Inferior parietal cortex (tissue), 1 donor: ENCODE measurements around the gene MASP1.
"Not testable (repeated sequence)": the region's sequence is repeated elsewhere in the genome, so short reads cannot be mapped to it uniquely, and the experiment has no call there.

Source experiments
- DNase-seq: peaks from one replicate; pipeline ENCODE4 v3.0.0-alpha.2; 2016; ENCODE audit errors: extremely low spot score

MASP1 gene

DNA sequence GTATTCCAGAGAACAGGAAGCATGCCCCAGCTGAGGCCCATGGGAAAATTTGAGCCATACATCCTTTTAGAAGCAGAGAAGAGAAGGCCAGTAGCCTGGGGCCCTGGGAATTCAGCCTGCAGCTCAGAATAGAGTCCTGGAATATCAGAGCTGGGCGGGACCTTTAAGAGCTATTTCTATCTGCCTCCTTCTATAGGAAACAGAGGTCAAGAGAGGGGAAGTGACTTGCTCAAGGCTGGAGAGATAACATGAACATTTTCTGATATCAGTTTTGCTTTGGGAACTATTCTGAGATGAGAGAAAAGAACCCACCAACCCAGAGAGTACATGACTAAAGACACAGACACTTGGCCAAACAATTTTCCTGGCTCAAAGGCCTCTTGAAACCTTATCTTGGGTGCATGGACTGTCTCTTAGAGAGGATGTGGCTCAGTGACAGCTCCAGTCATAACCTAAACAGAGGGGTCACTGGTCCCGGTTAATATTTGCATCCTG is 26.0 kb downstream of the MASP1 start:
- DNase-seq: no peak

DNA sequence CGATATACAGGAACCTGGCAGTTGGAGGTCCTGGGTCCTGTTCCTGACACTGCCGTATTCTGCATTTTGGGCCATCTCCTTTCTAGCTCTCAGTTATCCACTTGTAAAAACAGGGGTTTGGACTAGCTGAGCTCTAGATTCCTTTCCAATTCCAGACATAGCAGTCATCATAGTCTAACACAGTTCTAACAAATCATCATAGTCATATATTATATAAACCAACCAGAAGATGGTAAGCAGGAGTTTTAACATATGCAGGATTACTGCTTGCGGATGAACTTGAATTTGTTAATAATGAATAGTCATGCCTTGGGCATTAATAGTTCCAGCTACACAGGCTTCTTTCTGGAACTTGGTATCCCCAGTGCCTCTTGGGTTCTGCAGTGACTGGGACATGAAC is 26.6 kb downstream of the MASP1 start:
- no peak for DNase-seq

DNA sequence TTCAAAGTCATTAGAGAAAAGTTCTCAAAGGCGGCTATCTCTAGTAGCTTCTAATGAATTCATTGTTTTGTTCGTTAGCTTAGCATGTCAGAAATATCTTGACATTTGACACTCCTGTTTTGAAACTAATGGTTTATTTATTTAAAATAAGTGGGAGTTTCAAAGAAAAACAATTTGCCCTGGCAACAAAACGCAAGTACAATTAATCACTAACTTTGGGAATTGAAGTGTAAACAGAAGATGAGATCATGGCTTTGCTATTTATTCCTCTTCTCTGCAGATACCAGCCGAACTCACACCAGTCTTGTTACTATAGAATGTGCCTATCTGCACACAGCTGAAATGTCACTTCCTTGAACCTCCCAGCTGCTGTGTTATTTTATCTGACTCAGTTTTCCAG is 27.5 kb downstream of the MASP1 start:
- DNase-seq: no peak

DNA sequence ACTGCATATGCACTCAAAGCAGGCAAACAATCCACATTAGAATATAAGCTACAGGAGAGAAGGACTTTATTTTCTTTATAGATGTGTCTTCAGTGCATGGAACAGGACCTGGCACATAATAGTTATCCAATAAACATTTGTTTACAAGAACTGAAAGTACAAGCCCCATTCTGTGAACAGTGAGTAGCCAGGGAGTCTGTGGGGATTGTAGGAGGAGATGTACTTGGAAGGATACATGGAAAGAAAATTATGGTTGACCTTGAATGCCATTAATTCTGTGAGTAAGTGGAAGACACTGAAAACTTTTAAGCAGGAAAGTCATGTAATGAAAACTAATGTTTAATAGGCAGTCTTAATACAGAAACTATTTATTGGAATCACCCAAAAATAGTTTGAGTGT is 28.3 kb downstream of the MASP1 start:
- DNase-seq: no peak

GRCh38 chr3:187262360-187262759 is 29.2 kb downstream of the MASP1 start:
- no peak for DNase-seq

DNA sequence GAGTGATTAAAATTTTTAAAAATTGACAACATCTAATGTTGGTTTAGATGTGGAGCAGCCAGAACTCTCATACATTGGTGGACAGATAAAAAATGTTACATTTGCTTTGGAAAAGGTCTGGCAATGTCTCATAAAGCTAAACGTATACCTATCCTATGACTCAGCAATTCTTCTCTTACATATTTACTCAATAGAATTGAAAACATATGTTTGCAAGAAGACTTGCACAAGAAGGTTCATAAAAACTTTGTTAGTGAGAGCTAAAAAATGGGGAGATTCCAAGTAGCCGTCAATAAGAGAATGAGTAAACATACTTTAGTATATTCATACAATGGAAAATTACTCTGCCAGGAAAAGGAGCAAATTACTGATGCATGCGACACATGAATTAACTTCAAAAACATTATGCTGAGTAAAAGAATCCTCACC is 30.0 kb downstream of the MASP1 start:
- DNase-seq: no peak

DNA sequence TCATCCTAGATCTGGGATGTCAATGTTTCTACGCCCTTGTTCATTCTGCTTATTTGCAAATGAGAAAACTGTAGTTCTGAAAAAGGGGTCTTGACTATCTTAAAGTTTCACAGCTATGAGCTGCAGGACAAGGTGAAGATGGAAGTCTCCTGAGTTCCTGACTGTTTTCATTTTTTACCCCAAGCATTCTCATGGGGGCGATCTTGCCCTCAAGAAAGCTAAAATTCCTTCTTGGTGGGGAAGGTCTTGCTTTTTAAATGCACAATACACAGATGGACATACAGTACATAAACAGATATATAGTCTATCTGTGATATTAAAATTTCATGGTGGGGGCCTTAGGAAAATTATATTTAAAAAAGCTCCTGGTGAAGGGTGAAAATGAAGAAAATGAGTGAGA is 32.4 kb downstream of the MASP1 start:
- DNase-seq: no peak

GRCh38 chr3:187257992-187258692 is 33.4 kb downstream of the MASP1 start:
- DNase-seq: no peak

GRCh38 chr3:187257471-187257870 is 34.1 kb downstream of the MASP1 start:
- DNase-seq: no peak

GRCh38 chr3:187256051-187256616 is 35.4 kb downstream of the MASP1 start:
- DNase-seq: no peak

DNA sequence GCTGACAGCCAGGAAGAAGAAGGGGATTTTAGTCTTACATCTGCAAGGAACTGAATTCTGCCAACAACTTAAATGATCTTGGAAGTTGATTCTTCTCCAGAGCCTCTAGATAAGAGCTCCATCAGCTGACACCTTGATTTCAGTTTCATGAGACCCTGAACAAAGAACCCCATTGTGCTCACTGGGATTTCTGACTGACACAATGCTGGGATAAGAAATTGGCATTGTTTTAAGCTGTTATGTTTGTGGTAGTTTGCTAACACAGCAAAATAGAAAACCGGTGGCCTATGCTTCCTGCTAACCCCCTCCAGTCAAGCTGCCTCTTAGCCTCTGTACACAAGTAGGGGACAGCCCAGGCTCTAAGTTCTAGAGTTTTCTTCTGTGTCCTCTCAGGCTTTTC is 36.2 kb downstream of the MASP1 start:
- DNase-seq: peak; percentile 57

DNA sequence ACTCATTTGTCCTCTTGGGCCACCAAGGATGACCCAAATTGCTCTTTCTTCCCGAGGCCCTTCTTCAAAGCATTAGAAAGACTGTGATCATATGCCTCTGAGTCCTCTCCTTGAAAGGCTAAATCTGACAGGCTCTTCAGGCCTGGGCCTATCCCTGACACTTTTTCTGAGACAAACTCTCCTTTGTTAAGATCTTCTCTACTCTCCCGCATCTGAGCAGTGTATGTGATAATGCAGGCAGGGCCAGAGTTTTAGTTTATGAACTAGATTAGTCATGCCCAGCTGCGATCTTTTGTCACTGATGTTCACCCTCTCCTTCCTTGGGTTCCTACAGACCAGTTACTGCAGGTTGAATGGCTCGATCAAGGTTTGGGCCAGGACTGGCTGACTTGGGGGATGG is 39.2 kb downstream of the MASP1 start:
- no peak for DNase-seq

GRCh38 chr3:187251599-187251998 is 39.9 kb downstream of the MASP1 start:
- no peak for DNase-seq

DNA sequence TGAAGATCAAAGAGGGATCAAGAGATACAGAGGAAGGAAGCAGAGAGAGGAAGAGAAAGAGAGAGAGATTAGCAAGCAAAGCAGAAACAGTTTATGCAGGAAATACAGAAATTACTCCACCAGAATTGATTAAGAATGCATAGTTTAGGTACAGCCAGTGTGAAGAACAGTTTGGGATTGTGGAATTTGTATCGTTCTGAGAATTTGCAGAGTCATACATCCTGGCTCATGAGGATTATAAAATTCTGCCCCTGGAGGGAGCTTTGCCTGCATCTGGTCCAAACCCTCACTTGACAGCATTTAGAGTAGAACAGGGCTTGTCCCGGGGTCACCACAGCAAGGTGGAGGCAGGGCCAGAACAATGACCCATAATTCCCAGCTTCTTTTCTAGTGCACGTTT is 44.1 kb downstream of the MASP1 start:
- DNase-seq: no peak

- DNase-seq: no peak
Measured at GRCh38 chr3:187243933-187244524, 47.5 kb downstream of the MASP1 start.

DNA sequence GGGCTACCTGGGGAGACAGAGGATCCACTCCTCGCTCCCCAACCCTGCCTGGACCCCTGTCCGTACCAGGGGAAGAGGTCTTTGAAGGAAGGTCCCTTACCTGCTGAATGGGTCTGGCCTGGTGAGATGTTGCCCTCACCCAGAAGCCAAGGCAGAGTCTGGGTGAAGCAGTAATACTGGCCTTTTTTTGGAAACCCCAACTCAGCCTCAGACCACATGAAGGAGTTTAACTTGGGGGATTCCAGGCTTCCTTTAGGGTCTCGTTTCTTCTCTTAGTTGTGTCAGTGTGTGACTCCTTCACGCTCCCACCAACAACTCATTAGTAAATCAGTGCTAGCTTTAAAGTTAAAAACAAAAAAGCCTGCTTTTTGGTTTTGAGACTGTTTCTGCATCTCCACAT is 48.6 kb downstream of the MASP1 start:
- DNase-seq: no peak

GRCh38 chr3:187242435-187242834 is 49.1 kb downstream of the MASP1 start:
- no peak for DNase-seq

DNA sequence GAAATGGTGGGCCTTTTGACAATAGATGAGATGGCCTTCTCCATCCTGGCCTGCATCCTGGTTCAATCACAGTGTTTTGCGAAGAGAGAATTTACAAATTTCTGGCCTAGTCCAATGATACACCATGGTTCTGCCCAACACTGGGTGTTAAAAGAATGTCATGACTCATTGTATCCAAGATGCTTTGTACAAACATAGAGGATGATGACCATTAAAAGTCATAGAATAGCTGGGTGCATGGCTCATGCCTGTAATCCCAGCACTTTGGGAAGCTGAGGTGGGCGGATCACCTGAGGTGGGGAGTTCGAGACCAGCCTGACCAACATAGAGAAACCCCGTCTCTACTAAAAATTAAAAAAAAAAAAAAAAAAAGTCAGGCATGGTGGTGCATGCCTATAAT is 52.7 kb downstream of the MASP1 start:
- DNase-seq: not testable (repeated sequence)

- no peak for DNase-seq
Measured at GRCh38 chr3:187238239-187238638, 53.3 kb downstream of the MASP1 start.

DNA sequence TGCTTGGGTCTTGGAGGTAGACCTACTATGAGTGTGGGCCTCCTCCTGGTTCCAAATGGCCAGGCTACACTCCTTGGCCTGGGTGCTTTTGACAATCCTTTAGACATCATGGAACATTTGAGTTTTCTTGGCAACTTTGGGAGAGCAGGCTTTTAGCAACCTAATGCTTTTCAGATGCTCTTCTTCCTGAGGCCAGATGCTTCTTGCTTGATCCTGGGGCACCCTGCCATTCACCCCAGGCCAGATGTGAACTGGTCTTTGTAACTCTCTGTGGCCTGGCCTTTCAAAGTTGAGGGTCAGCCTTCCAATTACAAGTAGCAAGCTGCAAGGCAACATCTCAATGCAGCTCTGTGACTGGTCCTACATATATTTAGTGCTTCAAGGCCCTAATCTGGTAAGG is 53.8 kb downstream of the MASP1 start:
- DNase-seq: no peak

DNA sequence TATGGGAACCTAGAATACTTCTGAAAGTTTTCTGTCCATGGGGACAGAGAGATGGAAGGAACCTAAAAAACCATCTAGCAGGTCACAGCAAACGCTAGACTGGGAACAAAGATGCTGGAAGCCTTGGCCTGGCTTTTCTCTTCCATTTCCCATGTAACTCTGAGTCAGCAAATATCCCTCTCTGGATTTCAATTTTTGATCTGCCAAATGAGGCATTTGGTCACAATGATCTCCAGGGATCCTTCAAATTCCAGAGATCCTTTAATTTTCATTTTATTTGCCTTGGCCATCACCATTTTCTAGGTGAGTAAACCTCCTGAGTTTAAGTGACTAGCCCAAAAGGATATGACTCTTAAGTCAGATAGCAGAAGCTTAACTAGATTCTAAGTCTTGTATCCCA is 54.6 kb downstream of the MASP1 start:
- no peak for DNase-seq

DNA sequence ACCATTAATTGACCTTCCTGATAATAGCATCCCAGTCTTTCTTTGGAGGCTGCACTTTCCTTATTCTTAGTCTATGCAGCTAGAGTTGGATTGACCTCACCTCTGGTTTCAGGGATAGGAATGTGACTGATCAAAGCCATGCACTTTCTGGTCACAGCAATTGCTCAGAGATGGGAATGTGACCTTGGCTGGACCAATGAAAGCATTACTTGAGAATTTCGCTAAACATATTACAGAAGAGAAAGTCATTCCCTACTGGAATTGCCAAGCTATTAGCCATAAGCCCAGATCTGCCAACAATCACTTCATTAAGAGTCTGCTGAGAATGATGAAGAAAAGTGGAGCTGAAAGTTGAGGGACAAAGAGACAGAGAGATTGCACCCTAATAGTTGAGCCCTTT is 61.5 kb downstream of the MASP1 start:
- DNase-seq: no peak

GRCh38 chr3:187228740-187229139 is 62.8 kb downstream of the MASP1 start:
- DNase-seq: no peak
